ENCODE measurements around the gene PDE4B.
"Not testable (repeated sequence)": the region's sequence is repeated elsewhere in the genome, so short reads cannot be mapped to it uniquely, and the experiment has no call there.

PDE4B gene

GRCh38 chr1:66055092-66055491 lies 262.4 kb downstream of the PDE4B start:
- DNase-seq (ENCODE audit: low spot score): no peak

DNA sequence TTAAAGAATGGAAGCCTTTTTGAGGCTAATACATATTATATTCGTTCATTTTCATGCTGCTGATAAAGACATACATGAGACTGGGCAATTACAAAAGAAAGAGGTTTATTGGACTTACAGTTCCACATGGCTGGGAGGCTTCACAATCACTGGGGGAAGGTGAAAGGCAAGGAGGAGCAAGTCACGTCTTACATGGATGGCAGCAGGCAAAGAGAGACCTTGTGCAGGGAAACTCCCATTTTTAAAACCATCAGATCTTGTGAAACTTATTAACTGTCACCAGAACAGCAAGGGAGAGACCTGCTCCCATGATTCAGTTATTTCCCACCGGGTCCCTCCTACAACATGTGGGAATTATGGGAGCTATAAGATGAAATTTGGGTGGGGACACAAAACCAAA lies 264.8 kb downstream of the PDE4B start:
- not testable (repeated sequence) for DNase-seq (ENCODE audit: low spot score)

GRCh38 chr1:66058558-66058957 lies 265.9 kb downstream of the PDE4B start:
- DNase-seq (ENCODE audit: low spot score): no peak

DNA sequence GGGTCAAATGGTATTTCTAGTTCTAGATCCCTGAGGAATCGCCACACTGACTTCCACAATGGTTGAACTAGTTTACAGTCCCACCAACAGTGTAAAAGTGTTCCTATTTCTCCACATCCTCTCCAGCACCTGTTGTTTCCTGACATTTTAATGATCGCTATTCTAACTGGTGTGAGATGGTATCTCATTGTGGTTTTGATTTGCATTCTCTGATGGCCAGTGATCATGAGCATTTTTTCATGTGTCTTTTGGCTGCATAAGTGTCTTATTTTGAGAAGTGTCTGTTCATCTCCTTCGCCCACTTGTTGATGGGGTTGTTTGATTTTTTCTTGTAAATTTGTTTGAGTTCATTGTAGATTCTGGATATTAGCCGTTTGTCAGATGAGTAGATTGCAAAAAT lies 274.5 kb downstream of the PDE4B start:
- not testable (repeated sequence) for DNase-seq (ENCODE audit: low spot score)

DNA sequence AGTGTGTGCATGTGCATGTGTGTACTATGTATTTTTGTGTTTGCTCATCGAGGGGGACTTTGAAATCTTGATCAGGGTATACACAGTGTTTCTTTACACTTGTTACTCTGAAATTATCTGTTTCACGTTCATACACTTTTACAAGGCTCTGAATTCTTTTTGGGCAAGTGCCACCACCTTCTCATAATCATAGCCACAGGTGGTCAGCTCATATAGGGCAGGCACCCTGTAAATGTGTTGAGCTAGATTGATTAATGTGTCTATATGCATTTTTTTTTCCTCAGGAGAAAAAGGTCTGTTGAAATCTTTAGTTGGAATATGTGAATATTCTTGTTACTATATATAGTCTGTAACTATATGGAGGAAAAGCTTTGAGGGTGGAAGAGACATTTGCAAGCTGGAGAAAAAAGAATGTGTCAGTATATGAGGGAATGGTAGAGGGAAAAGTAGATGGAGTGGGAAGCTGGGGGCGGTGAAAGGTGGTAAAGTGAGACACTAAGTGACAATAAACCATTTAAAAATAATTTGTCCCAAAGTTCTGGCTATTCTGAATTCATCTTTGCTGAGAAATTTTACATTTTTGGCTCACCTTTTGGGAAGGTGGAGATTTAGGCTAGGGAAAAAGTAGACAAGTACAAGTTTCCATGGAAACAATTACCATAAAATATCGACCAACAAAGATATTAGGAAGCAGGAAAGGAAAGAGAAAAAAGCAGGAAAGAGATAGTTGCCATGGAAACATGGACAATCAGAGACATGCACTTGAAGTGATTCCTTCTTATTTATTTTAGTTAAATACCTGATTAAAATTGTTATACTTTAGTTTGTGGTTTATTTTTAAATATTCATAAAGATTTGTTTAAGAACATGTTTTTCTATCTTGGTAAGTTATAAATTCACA lies 277.5 kb downstream of the PDE4B start:
- no peak for DNase-seq (ENCODE audit: low spot score)

GRCh38 chr1:66073388-66073787 lies 280.7 kb downstream of the PDE4B start:
- no peak for DNase-seq (ENCODE audit: low spot score)

DNA sequence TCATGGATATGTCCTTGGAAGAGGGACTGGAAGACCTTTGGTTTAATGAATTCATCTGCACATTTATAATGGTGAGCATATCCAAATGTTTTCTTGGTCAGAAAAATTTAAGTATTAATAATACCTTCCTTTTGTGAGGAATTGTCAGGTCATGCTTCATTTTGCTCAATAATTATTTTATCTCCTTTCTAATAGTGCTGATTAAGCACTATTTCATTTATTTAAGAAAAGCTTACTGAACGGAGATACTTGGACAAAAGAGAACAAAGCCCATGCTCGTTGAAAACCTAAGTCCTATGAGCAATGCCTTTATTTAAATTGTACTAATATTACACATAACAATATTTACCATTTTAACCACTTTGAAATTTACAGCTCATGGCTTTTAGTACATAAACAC lies 281.5 kb downstream of the PDE4B start:
- no peak for DNase-seq (ENCODE audit: low spot score)

GRCh38 chr1:66078412-66078811 lies 285.7 kb downstream of the PDE4B start:
- DNase-seq (ENCODE audit: low spot score): no peak

- no peak for DNase-seq (ENCODE audit: low spot score)
Measured at GRCh38 chr1:66083003-66083402, 290.3 kb downstream of the PDE4B start.

- DNase-seq (ENCODE audit: low spot score): no peak
Measured at GRCh38 chr1:66084442-66084841, 291.7 kb downstream of the PDE4B start.

GRCh38 chr1:66085600-66085999 lies 292.9 kb downstream of the PDE4B start:
- DNase-seq (ENCODE audit: low spot score): no peak

- no peak for DNase-seq (ENCODE audit: low spot score)
Measured at GRCh38 chr1:66088787-66089186, 296.1 kb downstream of the PDE4B start.

DNA sequence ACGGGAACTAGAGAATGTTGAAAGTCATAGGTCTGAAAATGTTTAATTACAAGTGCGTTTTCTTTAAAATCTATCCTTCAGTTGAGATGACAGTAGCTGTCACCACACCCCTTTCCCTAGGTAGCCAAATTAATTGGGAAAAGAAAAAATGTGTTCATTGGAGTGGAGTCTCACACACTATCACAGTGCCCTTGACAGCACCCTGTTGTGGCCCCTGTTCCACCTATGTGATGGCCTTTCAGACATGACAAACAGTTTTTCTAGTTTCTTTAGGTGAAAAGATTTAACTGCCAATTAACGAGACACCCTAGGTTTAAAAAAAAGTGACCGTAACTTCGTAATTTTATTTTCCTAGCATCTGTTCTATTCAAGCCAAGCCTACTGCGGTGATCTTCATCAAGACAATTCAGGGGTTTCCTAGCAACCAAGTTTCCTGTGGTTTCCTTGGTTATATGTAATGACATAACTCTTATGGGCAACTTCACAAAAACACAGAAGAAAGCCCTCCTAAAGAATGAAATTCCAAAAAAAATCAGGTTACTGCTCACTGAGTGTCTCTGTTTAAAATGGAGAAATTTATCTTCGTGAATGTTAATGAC lies 298.3 kb downstream of the PDE4B start:
- DNase-seq (ENCODE audit: low spot score): peak; percentile 11

- no peak for DNase-seq (ENCODE audit: low spot score)
Measured at GRCh38 chr1:66095190-66095589, 302.5 kb downstream of the PDE4B start.

DNA sequence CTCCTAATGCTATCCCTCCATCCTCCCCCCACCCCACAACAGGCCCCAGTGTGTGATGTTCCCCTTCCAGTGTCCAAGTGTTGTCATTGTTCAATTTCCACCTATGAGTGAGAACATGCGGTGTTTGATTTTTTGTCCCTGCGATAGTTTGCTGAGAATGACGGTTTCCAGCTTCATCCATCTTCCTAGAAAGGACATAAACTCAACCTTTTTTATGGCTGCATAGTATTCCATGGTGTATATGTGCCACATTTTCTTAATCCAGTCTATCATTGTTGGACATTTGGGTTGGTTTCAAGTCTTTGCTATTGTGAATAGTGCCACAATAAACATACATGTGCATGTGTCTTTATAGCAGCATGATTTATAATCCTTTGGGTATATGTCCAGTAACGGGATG lies 308.3 kb downstream of the PDE4B start:
- DNase-seq (ENCODE audit: low spot score): not testable (repeated sequence)

- not testable (repeated sequence) for DNase-seq (ENCODE audit: low spot score)
Measured at GRCh38 chr1:66104076-66104475, 311.4 kb downstream of the PDE4B start.

GRCh38 chr1:66108624-66109023 lies 315.9 kb downstream of the PDE4B start:
- no peak for DNase-seq (ENCODE audit: low spot score)

DNA sequence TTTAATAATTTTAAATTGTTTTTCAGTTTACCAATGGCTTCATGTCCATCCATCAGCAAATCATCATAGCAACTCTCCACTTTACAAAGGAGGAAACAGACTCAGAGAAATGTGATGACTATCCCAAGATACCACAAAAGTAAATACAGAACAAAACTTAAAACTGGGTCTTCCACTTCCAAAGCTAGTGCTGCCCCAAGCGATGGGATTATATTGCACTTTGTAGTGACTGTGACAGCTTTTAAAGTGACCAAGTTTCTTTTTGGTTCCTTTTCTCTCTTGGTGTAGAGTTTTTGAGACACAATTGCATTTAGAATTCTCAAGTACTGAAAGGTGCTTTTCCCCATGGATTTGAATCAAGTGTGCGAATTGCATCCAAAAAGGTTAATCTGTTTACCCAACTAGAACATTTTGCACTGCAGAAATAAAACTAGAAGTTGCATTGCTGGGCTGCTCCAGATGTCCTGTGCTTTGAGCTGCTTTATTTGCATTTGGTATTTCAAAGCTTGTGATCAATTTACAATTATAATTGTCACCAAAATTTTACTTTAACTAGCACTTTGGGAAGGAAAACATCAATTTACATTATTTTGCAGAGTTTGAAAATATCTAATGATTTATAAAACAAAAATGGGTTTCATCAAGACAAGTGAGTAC lies 320.2 kb downstream of the PDE4B start:
- DNase-seq (ENCODE audit: low spot score): no peak

DNA sequence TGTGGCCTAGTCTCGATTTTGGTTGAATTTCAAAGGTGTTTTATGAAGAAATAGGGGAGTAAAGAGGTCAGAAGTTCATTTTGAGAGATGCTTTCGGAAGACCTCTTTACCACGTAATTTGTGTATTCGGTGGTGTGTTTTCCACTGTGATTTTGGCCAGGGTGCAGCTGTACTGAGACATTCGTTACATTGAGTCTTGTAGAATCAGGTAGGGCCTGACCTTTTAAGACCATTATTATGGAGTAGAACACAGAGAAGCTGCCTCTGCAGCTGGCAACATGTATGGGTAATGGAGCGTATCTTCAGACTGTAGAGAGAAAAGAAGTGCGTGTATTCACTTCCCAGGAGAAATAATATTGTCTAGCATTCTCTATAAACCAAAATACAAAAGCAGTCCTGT lies 326.5 kb downstream of the PDE4B start:
- no peak for DNase-seq (ENCODE audit: low spot score)

DNA sequence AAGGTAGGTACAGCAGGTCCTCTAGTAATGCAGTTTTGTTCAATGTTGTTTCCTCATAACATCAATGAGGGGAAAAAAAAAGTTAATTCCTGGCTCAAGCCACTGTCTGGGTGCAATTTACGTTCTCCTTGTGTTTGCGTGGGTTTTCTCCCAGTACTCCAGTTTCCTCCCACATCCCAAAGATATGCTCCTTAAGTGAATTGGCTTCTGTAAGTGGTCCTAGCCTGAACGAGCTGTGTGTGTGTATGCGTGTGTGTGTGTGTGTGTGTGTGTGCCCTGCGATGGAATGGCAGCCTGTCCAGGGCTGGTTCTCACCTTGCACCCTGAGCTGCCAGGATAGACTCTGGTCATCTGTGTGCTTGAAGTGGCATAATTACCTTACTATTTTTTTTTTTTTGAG lies 332.0 kb downstream of the PDE4B start:
- DNase-seq (ENCODE audit: low spot score): no peak

DNA sequence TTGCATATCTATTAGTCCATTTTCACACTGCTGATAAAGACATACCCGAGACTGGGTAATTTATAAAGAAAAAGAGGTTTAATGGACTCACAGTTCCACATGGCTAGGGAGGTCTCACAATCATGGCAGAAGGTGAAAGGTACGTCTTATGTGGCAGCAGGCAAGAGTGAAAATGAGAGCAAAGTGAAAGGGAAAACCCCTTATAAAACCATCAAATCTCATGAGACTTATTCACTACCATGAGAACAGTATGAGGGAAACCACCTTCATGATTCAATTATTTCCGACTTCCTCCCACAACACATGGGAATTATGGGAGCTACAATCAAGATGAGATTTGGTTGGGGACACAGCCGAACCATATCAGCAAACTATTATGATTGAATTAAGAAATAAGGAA lies 335.9 kb downstream of the PDE4B start:
- not testable (repeated sequence) for DNase-seq (ENCODE audit: low spot score)

GRCh38 chr1:66132324-66132723 lies 339.6 kb downstream of the PDE4B start:
- peak; percentile 10 for DNase-seq (ENCODE audit: low spot score)

DNA sequence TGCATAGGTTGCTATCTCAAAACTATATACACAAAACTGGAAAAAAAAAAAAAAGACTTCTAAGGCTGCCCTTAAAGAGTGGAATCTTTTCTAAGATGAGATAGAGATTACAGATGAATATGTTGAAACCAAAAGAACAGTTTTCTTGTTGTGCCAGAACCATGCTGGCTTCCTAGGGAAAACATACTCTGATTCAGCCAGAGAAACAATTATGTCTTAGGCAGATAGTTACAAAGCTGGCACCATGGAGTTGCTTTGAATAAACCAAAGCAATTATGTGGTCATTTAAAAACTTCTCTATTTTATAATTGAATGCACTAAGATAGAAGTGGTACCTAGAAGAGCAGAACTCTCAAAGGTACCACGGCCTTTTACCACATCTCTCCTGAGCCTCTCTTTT lies 341.3 kb downstream of the PDE4B start:
- no peak for DNase-seq (ENCODE audit: low spot score)
